H9 (cell line): Measurements from ENCODE around the gene COL17A1. TPM values are rescaled to one million over a fixed set of nuclear protein-coding genes. Genes with fewer than 3 reads are reported as not detected.

Experiments used
- DNase-seq: peaks from one replicate; pipeline ENCODE4 v3.0.0-alpha.2; 2017
- H2AFZ ChIP-seq: one replicate; pipeline ENCODE4 v1.6.1; 2013; ENCODE audit warnings: mild to moderate bottlenecking, low read length, control low read depth, moderate library complexity
- H2AK5ac ChIP-seq: 2 replicates; pipeline ENCODE4 v1.6.1; 2013; ENCODE audit warnings: low read length, control low read depth, mixed read lengths; ENCODE audit not compliant: insufficient read length
- H2BK120ac ChIP-seq: one replicate; pipeline ENCODE4 v1.6.1; 2013; ENCODE audit warnings: low read depth, mild to moderate bottlenecking, low read length, control low read depth, inconsistent platforms; ENCODE audit not compliant: poor library complexity, severe bottlenecking
- H2BK12ac ChIP-seq: 2 replicates; pipeline ENCODE4 v1.6.1; 2013; ENCODE audit warnings: low read length, control low read depth, mixed read lengths, low read depth; ENCODE audit not compliant: insufficient read length
- H2BK15ac ChIP-seq: 2 replicates; pipeline ENCODE4 v1.6.1; 2013; ENCODE audit warnings: low read depth, low read length, control low read depth
- H2BK20ac ChIP-seq: one replicate; pipeline ENCODE4 v1.6.1; 2013; ENCODE audit warnings: low read depth, mild to moderate bottlenecking, low read length, control low read depth, inconsistent platforms; ENCODE audit not compliant: poor library complexity, severe bottlenecking
- H2BK5ac ChIP-seq: 2 replicates; pipeline ENCODE4 v1.6.1; 2013; ENCODE audit warnings: low read length, control low read depth, mixed read lengths; ENCODE audit not compliant: insufficient read length
- H3K14ac ChIP-seq: 2 replicates; pipeline ENCODE4 v1.6.1; 2013; ENCODE audit warnings: low read length, control low read depth; ENCODE audit not compliant: insufficient read depth
- H3K18ac ChIP-seq: 2 replicates; pipeline ENCODE4 v1.6.1; 2013; ENCODE audit warnings: low read depth, mild to moderate bottlenecking, mixed read lengths, low read length, control low read depth; ENCODE audit not compliant: insufficient read length
- H3K23ac ChIP-seq: 2 replicates; pipeline ENCODE4 v1.6.1; 2013; ENCODE audit warnings: low read length, control low read depth, mixed read lengths, low read depth; ENCODE audit not compliant: insufficient read length
- H3K23me2 ChIP-seq: 2 replicates; pipeline ENCODE4 v1.6.1; 2013; ENCODE audit warnings: low read depth, mild to moderate bottlenecking, mixed read lengths, low read length, control low read depth; ENCODE audit not compliant: insufficient read length, poor library complexity, severe bottlenecking
- H3K27ac ChIP-seq: 2 replicates; pipeline ENCODE4 v1.5.1; 2013; ENCODE audit warnings: low read length, control low read depth, mixed read lengths, low read depth; ENCODE audit not compliant: insufficient read length
- H3K27me3 ChIP-seq: 2 replicates; pipeline ENCODE4 v1.6.1; 2013; ENCODE audit warnings: low read length, control low read depth, inconsistent platforms; ENCODE audit not compliant: insufficient read depth
- H3K4ac ChIP-seq: 2 replicates; pipeline ENCODE4 v1.6.1; 2013; ENCODE audit warnings: low read depth, mild to moderate bottlenecking, control low read depth, inconsistent platforms, low read length, moderate library complexity
- H3K4me1 ChIP-seq: 2 replicates; pipeline ENCODE4 v1.6.1; 2013; ENCODE audit warnings: low read length, control low read depth, inconsistent platforms; ENCODE audit not compliant: insufficient read depth
- H3K4me2 ChIP-seq: 2 replicates; pipeline ENCODE4 v1.6.1; 2013; ENCODE audit warnings: low read length, control low read depth, mixed read lengths; ENCODE audit not compliant: insufficient read length, insufficient read depth
- H3K56ac ChIP-seq: 2 replicates; pipeline ENCODE4 v1.6.1; 2013; ENCODE audit warnings: low read depth, mild to moderate bottlenecking, mixed read lengths, low read length, control low read depth; ENCODE audit not compliant: insufficient read length
- H3K79me1 ChIP-seq: 2 replicates; pipeline ENCODE4 v1.6.1; 2013; ENCODE audit warnings: low read depth, mild to moderate bottlenecking, moderate library complexity, low read length, control low read depth, inconsistent platforms; ENCODE audit not compliant: insufficient read depth, poor library complexity, severe bottlenecking
- H3K79me2 ChIP-seq: 2 replicates; pipeline ENCODE4 v1.6.1; 2013; ENCODE audit warnings: low read length, control low read depth, inconsistent platforms; ENCODE audit not compliant: insufficient read depth
- H3K9ac ChIP-seq: 2 replicates; pipeline ENCODE4 v1.6.1; 2013; ENCODE audit warnings: low read length, control low read depth, mixed read lengths; ENCODE audit not compliant: insufficient read length; ENCODE audit errors: extremely low read depth
- H3K9me3 ChIP-seq: one replicate; pipeline ENCODE4 v1.6.1; 2013; ENCODE audit warnings: low read depth, low read length, inconsistent platforms; ENCODE audit not compliant: control insufficient read depth
- H3T11ph ChIP-seq: one replicate; pipeline ENCODE4 v1.6.1; 2013; ENCODE audit warnings: mild to moderate bottlenecking, low read length, control low read depth, inconsistent platforms
- H4K20me1 ChIP-seq: one replicate; pipeline ENCODE4 v1.6.1; 2013; ENCODE audit not compliant: control insufficient read depth, insufficient read length, insufficient read depth
- H4K5ac ChIP-seq: 2 replicates; pipeline ENCODE4 v1.6.1; 2013; ENCODE audit warnings: low read depth, mild to moderate bottlenecking, mixed read lengths, low read length, control low read depth; ENCODE audit not compliant: insufficient read length
- H4K8ac ChIP-seq: replicated peaks from 2 replicates; pipeline ENCODE4 v1.6.1; 2013; ENCODE audit warnings: low read length, control low read depth, mixed read lengths, low read depth; ENCODE audit not compliant: insufficient read length
- H4K91ac ChIP-seq: 2 replicates; pipeline ENCODE4 v1.6.1; 2013; ENCODE audit warnings: low read depth, mild to moderate bottlenecking, moderate library complexity, mixed read lengths, low read length, control low read depth; ENCODE audit not compliant: insufficient read length
- H3K27ac Mint-ChIP-seq, 3 experiments: 2 replicates in 2 of 3; 3 replicates in 1 of 3; pipeline ENCODE4 v1.8.0; 2020 to 2021; ENCODE audit warnings: mixed read lengths in 3 of 3, mild to moderate bottlenecking in 1 of 3, moderate library complexity in 1 of 3
- H3K27me3 Mint-ChIP-seq: 2 replicates; pipeline ENCODE4 v1.8.0; 2021; ENCODE audit warnings: low read depth, mild to moderate bottlenecking, moderate library complexity, mixed read lengths
- H3K36me3 Mint-ChIP-seq, 3 experiments: 2 replicates in 2 of 3; 3 replicates in 1 of 3; pipeline ENCODE4 v1.8.0; 2020 to 2021; ENCODE audit warnings: low read depth in 3 of 3, mixed read lengths in 3 of 3; ENCODE audit not compliant: insufficient read depth in 1 of 3
- H3K4me1 Mint-ChIP-seq, 2 experiments: 2 replicates each; pipeline ENCODE4 v1.8.0; 2020; ENCODE audit warnings: mixed read lengths in 2 of 2
- H3K4me3 Mint-ChIP-seq, 2 experiments: 2 replicates in 1 of 2; 3 replicates in 1 of 2; pipeline ENCODE4 v1.8.0; 2020 to 2021; ENCODE audit warnings: mild to moderate bottlenecking in 2 of 2, mixed read lengths in 2 of 2, moderate library complexity in 1 of 2
- H3K9me3 Mint-ChIP-seq, 2 experiments: 2 replicates in 1 of 2; 3 replicates in 1 of 2; pipeline ENCODE4 v1.8.0; 2020; ENCODE audit warnings: mild to moderate bottlenecking in 2 of 2, mixed read lengths in 2 of 2, moderate library complexity in 1 of 2
- CTCF ChIP-seq: fragments of 200-600 bp; sonication (generic); conservative IDR thresholded peaks from 3 replicates; pipeline ENCODE4 v1.8.0; 2021; ENCODE audit warnings: antibody characterized with exemption, mild to moderate bottlenecking
- WGBS: extraction: QIAGEN DNeasy Blood & Tissue Kit; methylation state at CpG from one replicate; pipeline ENCODE4 v1.1.7; 2013; ENCODE audit warnings: missing lambda C conversion rate, low lambda C conversion rate, mixed read lengths; ENCODE audit not compliant: insufficient read length; ENCODE audit errors: extremely low coverage; 5-methylcytosine and 5-hydroxymethylcytosine counted together
- total RNA-seq: library from RNA; stranded (reverse); gene quantifications from 2 replicates; pipeline ENCODE4 v1.2.1, GENCODE V29; 2021

The COL17A1 gene
- total RNA-seq, 1 experiment from 2014 or later = 1.9 TPM

GRCh38 chr10:104120903-104121484, 35.3 kb upstream of the COL17A1 start:
- peak overlapping the region; percentile 80 for H2AK5ac ChIP-seq
- peak overlapping the region; percentile 99 for H3K18ac ChIP-seq
- Mint-ChIP-seq H3K36me3 (peaks cover 0 to 24% (median 0%) of the 10 kb centered on the region in 3 experiments; a peak in 5 of 7 replicates), H3K27me3 (no peaks in the 10 kb centered on the region), H3K9me3 (no peaks in the 10 kb centered on the region), H3K27ac (peak overlapping the region; percentile 99), H3K4me3 (peak overlapping the region; percentile 78 to 90), H3K4me1 (peaks cover 30 to 33% of the 10 kb centered on the region in 2 experiments)
- no peak for TF ChIP-seq CTCF
- peak overlapping the region; percentile 98 for H2BK120ac ChIP-seq
- no peaks in the 10 kb centered on the region for H3K27me3 ChIP-seq
- no CpG with 5 or more reads among the region's 28 CpGs for WGBS
- H3K79me1 ChIP-seq = no peaks in the 10 kb centered on the region
- H3T11ph ChIP-seq = peak overlapping the region; percentile 85
- no peak overlapping the region for H2BK15ac ChIP-seq
- H2BK12ac ChIP-seq = peak overlapping the region; percentile 95
- no peak overlapping the region for H2BK20ac ChIP-seq
- peak overlapping the region; percentile 100 for H3K14ac ChIP-seq
- peak overlapping the region; percentile 96 for H3K9ac ChIP-seq
- no peaks in the 10 kb centered on the region for H3K79me2 ChIP-seq
- no peak overlapping the region for H3K23ac ChIP-seq
- H4K20me1 ChIP-seq = no peaks in the 10 kb centered on the region
- peak overlapping the region; percentile 75 for H2AFZ ChIP-seq
- no peaks in the 10 kb centered on the region for H3K9me3 ChIP-seq
- DNase-seq = peak; percentile 87
- H3K27ac ChIP-seq = peak overlapping the region; percentile 98
- H2BK5ac ChIP-seq = peak overlapping the region; percentile 91
- H3K23me2 ChIP-seq = peaks cover 10% of the 10 kb centered on the region
- H3K4ac ChIP-seq = peak overlapping the region; percentile 89; the same call in 1 of the 2 replicates
- H3K56ac ChIP-seq = peak overlapping the region; percentile 83
- peak overlapping the region; percentile 70 for H3K4me2 ChIP-seq
- peak overlapping the region; percentile 98 for H4K5ac ChIP-seq
- no peak overlapping the region for H4K8ac ChIP-seq
- H4K91ac ChIP-seq = peak overlapping the region; percentile 63
- H3K4me1 ChIP-seq = no peaks in the 10 kb centered on the region
